Ishikawa (cell line): ENCODE measurements around the gene SH3TC2.

ENCODE experiments used
- CEBPB ChIP-seq: IDR thresholded peaks from 2 replicates; pipeline ENCODE4 v1.6.1; 2012
- CREB1 ChIP-seq: IDR thresholded peaks from 2 replicates; pipeline ENCODE4 v1.6.1; 2012; ENCODE audit warnings: low read depth
- EP300 ChIP-seq: IDR thresholded peaks from 2 replicates; pipeline ENCODE4 v1.6.1; 2012; ENCODE audit warnings: borderline replicate concordance
- TAF1 ChIP-seq: IDR thresholded peaks from 2 replicates; pipeline ENCODE4 v1.6.1; 2012; ENCODE audit warnings: low read depth, mild to moderate bottlenecking
- TEAD4 ChIP-seq: IDR thresholded peaks from 2 replicates; pipeline ENCODE4 v1.6.1; 2012
- USF1 ChIP-seq: IDR thresholded peaks from 2 replicates; pipeline ENCODE4 v1.6.1; 2012
- TF ChIP-seq, protein P1 (sequence below): IDR thresholded peaks from 2 replicates; pipeline ENCODE4 v1.6.1; 2012

DNA sequence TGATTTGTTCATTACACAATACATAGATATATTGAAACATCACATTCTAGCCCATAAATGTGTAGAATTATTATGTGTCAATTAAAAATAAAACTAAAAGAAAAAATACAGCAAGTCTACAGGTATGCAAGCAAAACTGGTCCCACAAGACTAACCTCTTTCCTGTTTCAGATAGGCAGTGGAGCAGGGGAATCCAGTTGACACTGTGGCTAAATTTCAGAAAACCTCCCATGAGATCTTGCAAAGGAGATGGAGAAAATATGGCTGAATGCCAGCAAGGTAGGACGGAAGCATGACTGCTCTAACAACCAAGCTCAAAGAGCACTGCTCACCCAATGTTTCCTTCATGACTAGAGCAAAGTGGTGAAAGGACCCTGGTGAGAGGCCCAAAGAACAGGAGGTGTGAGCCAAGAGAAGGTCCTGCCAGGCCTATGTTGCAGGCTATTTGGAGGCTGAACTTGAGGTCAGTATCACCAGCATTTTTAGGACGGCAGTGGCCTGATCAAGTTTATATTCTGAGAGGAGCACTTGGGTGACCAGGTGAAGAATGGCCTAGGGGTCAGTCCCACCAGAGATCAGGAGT, 1.1 kb upstream of the SH3TC2 start:
- TF ChIP-seq CEBPB (no peak), TAF1 (no peak), EP300 (no peak), TEAD4 (no peak), USF1 (no peak), CREB1 (no peak)
- TF ChIP-seq, protein P1, sequence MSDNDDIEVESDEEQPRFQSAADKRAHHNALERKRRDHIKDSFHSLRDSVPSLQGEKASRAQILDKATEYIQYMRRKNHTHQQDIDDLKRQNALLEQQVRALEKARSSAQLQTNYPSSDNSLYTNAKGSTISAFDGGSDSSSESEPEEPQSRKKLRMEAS, result no peak
